AG04450 (cell line): ENCODE measurements around the gene TNIK. TPM values are rescaled to one million over a fixed set of nuclear protein-coding genes. Genes with fewer than 3 reads are reported as not detected.

Experiments
- CTCF ChIA-PET: fragments of 300-600, 350-600 bp; formaldehyde crosslinking; extraction: SDS; loops from one replicate; lab custom pipeline; 2022; ENCODE audit warnings: antibody characterized with exemption, inconsistent platforms; lab: Charles Lee
- POLR2A ChIA-PET: fragments of 350-600 bp; formaldehyde crosslinking; extraction: SDS; loops from one replicate; lab custom pipeline; 2021; ENCODE audit warnings: antibody characterized with exemption, inconsistent platforms; lab: Yijun Ruan, JAX
- DNase-seq: peaks from one replicate; pipeline ENCODE4 v3.0.0-alpha.2; 2011; ENCODE audit warnings: low read depth, low spot score
- H3K27ac ChIP-seq: one replicate; pipeline ENCODE4 v1.5.1; 2012; ENCODE audit warnings: low read depth, low read length, control low read depth
- H3K27me3 ChIP-seq: one replicate; pipeline ENCODE4 v1.6.0; 2012; ENCODE audit warnings: low read length; ENCODE audit not compliant: control insufficient read depth, insufficient read depth
- H3K4me3 ChIP-seq: 2 replicates; pipeline ENCODE4 v1.5.1; 2011; ENCODE audit warnings: mild to moderate bottlenecking, low read depth, low read length, control low read depth
- H3K9me3 ChIP-seq: 2 replicates; pipeline ENCODE4 v1.5.1; 2012; ENCODE audit warnings: low read length; ENCODE audit not compliant: control insufficient read depth, insufficient read depth
- polyA plus RNA-seq: library from polyadenylated mRNA; depleted of rRNA; stranded (reverse); fragments of >200 nt; gene quantifications from 2 replicates; pipeline ENCODE4 v1.2.3, GENCODE V29; 2011
- TF ChIP-seq, protein P1 (sequence below): IDR thresholded peaks from 2 replicates; pipeline ENCODE4 v1.5.1; 2011; ENCODE audit warnings: low read depth, low read length, control low read depth, inconsistent platforms

Gene TNIK
- polyA plus RNA-seq, 1 experiment, result 9.0 TPM

DNA sequence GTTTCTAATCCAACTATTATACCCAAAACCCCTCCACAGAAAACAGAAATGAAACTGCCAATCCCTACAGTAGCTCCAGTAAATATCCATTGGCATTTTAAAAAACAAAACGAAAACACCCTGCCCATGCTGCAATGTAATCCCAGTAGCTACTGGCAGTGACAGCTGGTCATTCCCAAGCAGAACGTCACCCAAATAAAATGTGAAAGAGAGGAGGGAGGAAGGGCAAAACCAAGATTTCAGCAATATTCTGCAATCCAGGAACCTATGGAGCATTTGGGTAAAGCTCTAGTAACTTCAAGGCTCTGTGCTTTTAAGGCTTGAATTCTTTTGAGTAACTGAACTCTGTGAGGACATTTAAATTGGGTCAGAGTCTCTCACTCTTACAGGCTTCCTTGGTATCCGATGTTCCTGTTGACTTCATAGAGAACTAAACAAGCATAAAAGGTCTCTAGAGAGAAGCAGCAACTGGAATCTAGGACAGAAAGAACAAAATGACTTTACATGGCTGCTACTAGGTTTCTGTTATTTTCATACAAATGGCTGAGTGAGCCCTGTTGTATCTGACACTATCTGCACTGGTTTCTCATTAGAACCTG lies 136.2 kb downstream of the TNIK start:
- no peak overlapping the region for H3K27ac ChIP-seq
- ChIA-PET POLR2A (no interaction called here), CTCF (interaction anchor here (0.8 kb wide), 1 partner anchor 13 kb away, joined by 3 read pairs; no protein-coding TSS in a partner anchor)
- no peak overlapping the region for H3K4me3 ChIP-seq
- no peak for DNase-seq
- no peaks in the 10 kb centered on the region for H3K9me3 ChIP-seq
- TF ChIP-seq, protein P1, sequence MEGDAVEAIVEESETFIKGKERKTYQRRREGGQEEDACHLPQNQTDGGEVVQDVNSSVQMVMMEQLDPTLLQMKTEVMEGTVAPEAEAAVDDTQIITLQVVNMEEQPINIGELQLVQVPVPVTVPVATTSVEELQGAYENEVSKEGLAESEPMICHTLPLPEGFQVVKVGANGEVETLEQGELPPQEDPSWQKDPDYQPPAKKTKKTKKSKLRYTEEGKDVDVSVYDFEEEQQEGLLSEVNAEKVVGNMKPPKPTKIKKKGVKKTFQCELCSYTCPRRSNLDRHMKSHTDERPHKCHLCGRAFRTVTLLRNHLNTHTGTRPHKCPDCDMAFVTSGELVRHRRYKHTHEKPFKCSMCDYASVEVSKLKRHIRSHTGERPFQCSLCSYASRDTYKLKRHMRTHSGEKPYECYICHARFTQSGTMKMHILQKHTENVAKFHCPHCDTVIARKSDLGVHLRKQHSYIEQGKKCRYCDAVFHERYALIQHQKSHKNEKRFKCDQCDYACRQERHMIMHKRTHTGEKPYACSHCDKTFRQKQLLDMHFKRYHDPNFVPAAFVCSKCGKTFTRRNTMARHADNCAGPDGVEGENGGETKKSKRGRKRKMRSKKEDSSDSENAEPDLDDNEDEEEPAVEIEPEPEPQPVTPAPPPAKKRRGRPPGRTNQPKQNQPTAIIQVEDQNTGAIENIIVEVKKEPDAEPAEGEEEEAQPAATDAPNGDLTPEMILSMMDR, result no peak
- no peaks in the 10 kb centered on the region for H3K27me3 ChIP-seq

DNA sequence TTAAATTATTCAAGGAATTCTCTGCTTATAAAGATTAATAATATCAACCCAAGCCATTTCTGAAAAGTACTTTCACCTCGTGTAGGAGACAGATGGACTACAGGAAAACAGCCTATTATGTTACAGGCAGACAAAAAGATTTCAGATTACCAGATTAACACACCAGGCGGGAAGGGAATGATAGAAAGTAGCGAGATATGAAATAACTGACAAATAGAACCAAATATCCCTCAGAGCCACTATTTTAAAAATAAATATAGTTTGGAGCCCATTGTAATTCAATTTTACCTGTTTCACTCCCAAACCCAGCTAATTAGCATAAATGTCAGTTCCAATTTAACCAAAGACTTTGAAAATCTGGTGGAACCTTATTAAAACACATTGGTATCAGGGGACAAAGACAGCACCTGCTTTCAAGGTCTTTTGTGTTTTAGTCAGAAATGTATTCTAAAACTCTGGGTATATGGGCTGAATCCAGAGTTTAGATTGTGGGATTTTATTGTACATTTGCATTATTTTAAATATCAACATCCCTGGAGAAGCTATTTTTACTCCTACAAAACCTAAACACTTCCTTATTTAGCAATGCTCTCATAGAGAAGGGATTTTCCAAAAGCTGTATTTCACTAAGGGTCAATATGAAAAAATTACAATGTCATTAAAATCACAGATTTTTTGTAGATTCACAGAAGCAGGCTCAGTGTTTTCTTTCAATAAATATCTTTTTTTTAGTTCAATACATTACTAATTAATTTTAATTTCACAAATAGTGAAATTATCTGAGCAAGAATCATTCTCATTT lies 138.4 kb downstream of the TNIK start:
- TF ChIP-seq, protein P1, result no peak
- DNase-seq, result no peak
- Histone ChIP-seq H3K27ac (no peak overlapping the region), H3K9me3 (no peaks in the 10 kb centered on the region), H3K27me3 (no peaks in the 10 kb centered on the region), H3K4me3 (no peak overlapping the region)
- CTCF ChIA-PET, result interaction anchor here (0.7 kb wide), 1 partner anchor 98 kb away, joined by 4 read pairs; no protein-coding TSS in a partner anchor
- POLR2A ChIA-PET, result no interaction called here

DNA sequence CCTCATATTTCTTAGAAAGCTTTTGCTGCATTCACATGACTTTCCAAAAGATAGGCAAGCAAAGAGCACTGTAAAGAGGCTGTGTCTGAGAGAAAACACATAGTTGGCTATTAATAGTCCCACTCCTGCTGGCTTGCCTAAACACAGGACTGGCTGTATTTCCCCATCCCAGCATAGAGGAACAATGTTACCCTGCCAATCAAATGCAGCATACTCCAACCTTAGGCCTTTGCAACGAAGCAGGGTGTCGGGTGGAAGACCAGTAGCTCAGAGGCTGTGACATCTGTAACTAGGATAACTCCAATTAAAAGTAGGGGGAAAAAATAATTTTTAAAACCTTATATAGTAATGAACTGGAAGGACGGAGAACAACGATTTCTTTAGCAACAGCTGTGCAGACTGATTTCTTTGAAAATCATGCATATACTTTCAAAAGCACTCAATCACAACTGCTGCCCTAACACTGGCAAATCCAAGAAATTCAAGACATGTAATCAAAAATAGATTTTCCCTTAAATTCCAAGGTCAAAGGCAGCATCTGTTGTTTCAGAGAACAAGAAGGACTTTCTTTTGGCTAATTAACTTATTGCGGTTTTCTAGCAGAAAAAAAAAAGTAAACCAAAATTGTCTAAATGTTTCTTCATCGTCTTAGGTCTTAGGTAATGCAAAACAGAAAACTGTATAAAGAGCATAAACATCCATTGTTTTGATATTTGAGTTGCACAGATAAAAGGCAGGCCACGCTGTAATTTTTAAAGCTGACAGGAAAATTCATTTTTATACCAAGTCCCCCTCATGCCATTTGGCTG lies 139.3 kb downstream of the TNIK start:
- Histone ChIP-seq H3K4me3 (no peak overlapping the region), H3K27ac (no peak overlapping the region), H3K9me3 (no peaks in the 10 kb centered on the region), H3K27me3 (no peaks in the 10 kb centered on the region)
- DNase-seq, result no peak
- ChIA-PET POLR2A (no interaction called here), CTCF (no interaction called here)
- TF ChIP-seq, protein P1, result no peak

DNA sequence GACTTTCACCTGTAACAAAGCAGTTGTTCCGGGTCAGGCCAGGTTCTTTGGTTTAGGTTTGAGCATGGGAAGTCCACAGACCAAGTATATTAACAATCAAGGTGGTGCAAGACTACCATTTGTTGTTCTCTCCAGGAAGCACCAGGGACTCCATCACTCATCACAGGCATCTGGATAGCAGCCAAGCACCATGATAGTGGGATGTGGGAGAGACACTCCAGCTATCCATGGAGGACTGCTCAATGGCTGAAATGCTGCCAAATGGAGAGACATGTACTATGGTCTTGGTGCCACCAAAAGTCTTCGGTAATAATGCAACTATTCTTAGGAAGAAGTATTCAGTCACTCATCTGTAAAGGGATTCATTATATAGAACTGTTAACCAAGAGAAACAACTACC lies 143.0 kb downstream of the TNIK start:
- CTCF ChIA-PET, result no interaction called here
- no peak overlapping the region for H3K4me3 ChIP-seq
- no peaks in the 10 kb centered on the region for H3K27me3 ChIP-seq
- POLR2A ChIA-PET, result no interaction called here
- DNase-seq, result no peak
- H3K9me3 ChIP-seq, result no peaks in the 10 kb centered on the region
- TF ChIP-seq, protein P1, result no peak
- H3K27ac ChIP-seq, result no peak overlapping the region
